WTC11 (cell line): ENCODE data around the gene SREBF1. TPM values are rescaled to one million over a fixed set of nuclear protein-coding genes. Genes with fewer than 3 reads are reported as not detected.

Experiments
- ATAC-seq: fragments of 200-7000 bp; cut with Tn5 transposase; 2 replicates; pipeline ENCODE4 v1.10.0; 2021; ENCODE audit warnings: mild to moderate bottlenecking, moderate library complexity
- CTCF ChIA-PET: fragments of 300-600 bp; sonication (Branson Sonifier 250); formaldehyde crosslinking; loops from one replicate; lab custom pipeline; 2021; ENCODE audit warnings: antibody characterized with exemption; lab: Charles Lee
- POLR2A ChIA-PET: fragments of 350-600 bp; sonication (Branson Sonifier 250); formaldehyde crosslinking; loops from one replicate; lab custom pipeline; 2021; ENCODE audit warnings: antibody characterized with exemption; lab: Charles Lee
- DNase-seq: peaks from one replicate; pipeline ENCODE4 v3.0.0; 2021; ENCODE audit warnings: low spot score
- H3K27ac Mint-ChIP-seq: 2 replicates; pipeline ENCODE4 v1.8.0; 2021; ENCODE audit warnings: mixed read lengths
- H3K27me3 Mint-ChIP-seq: 2 replicates; pipeline ENCODE4 v1.8.0; 2021; ENCODE audit warnings: low read depth, mild to moderate bottlenecking, moderate library complexity, mixed read lengths
- H3K36me3 Mint-ChIP-seq: 2 replicates; pipeline ENCODE4 v1.8.0; 2021; ENCODE audit warnings: mixed read lengths
- H3K4me1 Mint-ChIP-seq: 2 replicates; pipeline ENCODE4 v1.8.0; 2022; ENCODE audit warnings: mixed read lengths
- H3K4me3 Mint-ChIP-seq: 2 replicates; pipeline ENCODE4 v1.8.0; 2021; ENCODE audit warnings: mild to moderate bottlenecking, moderate library complexity, mixed read lengths
- H3K9me3 Mint-ChIP-seq: 2 replicates; pipeline ENCODE4 v1.8.0; 2021; ENCODE audit warnings: mixed read lengths
- CBFB ChIP-seq: sonication (generic); formaldehyde crosslinking; IDR thresholded peaks from 2 replicates; pipeline ENCODE4 v1.8.1; 2022; ENCODE audit warnings: mild to moderate bottlenecking, low read depth, missing genetic modification reagents
- CREB1 ChIP-seq: sonication (generic); formaldehyde crosslinking; IDR thresholded peaks from 2 replicates; pipeline ENCODE4 v1.8.0; 2023; ENCODE audit warnings: mild to moderate bottlenecking, missing genetic modification reagents
- CREM ChIP-seq: sonication (generic); formaldehyde crosslinking; IDR thresholded peaks from 2 replicates; pipeline ENCODE4 v1.8.1; 2022; ENCODE audit warnings: mild to moderate bottlenecking, missing genetic modification reagents, moderate library complexity
- ESRRA ChIP-seq: sonication (generic); formaldehyde crosslinking; IDR thresholded peaks from 2 replicates; pipeline ENCODE4 v1.8.1; 2022; ENCODE audit warnings: mild to moderate bottlenecking, missing genetic modification reagents, borderline replicate concordance
- ETV6 ChIP-seq: sonication (generic); formaldehyde crosslinking; IDR thresholded peaks from 2 replicates; pipeline ENCODE4 v1.8.1; 2022; ENCODE audit warnings: mild to moderate bottlenecking, missing genetic modification reagents
- FOXJ3 ChIP-seq: sonication (generic); formaldehyde crosslinking; IDR thresholded peaks from 2 replicates; pipeline ENCODE4 v1.9.0; 2021; ENCODE audit warnings: missing genetic modification reagents, mild to moderate bottlenecking, borderline replicate concordance
- MXD4 ChIP-seq: fragments of 250-450 bp; sonication (Bioruptor Pico); IDR thresholded peaks from 2 replicates; pipeline ENCODE4 v1.8.0; 2021; ENCODE audit warnings: mild to moderate bottlenecking, moderate library complexity, borderline replicate concordance
- PRRX2 ChIP-seq: fragments of 250-450 bp; sonication (Bioruptor Pico); IDR thresholded peaks from 2 replicates; pipeline ENCODE4 v1.8.0; 2021; ENCODE audit warnings: mild to moderate bottlenecking
- RELA ChIP-seq: sonication (generic); formaldehyde crosslinking; IDR thresholded peaks from 2 replicates; pipeline ENCODE4 v1.8.1; 2022; ENCODE audit warnings: missing genetic modification reagents, mild to moderate bottlenecking, borderline replicate concordance
- SOX15 ChIP-seq: fragments of 250-450 bp; sonication (Bioruptor Pico); IDR thresholded peaks from 2 replicates; pipeline ENCODE4 v1.9.0; 2021; ENCODE audit warnings: mild to moderate bottlenecking
- ZNF263 ChIP-seq: sonication (generic); formaldehyde crosslinking; IDR thresholded peaks from 2 replicates; pipeline ENCODE4 v1.8.1; 2022; ENCODE audit warnings: low read depth, mild to moderate bottlenecking, moderate library complexity, missing genetic modification reagents
- total RNA-seq: library from RNA; stranded (reverse); gene quantifications from 3 replicates; pipeline ENCODE4 v1.2.3, GENCODE V29; 2021
- TF ChIP-seq, protein P1 (sequence below): sonication (generic); formaldehyde crosslinking; IDR thresholded peaks from 2 replicates; pipeline ENCODE4 v1.8.1; 2023; ENCODE audit warnings: mild to moderate bottlenecking, missing genetic modification reagents, moderate library complexity
- TF ChIP-seq, protein P2 (sequence below): fragments of 250-450 bp; sonication (Bioruptor Pico); IDR thresholded peaks from 2 replicates; pipeline ENCODE4 v1.9.0; 2021; ENCODE audit warnings: moderate library complexity, mild to moderate bottlenecking, inconsistent platforms, borderline replicate concordance
- TF ChIP-seq, protein P3 (sequence below): fragments of 200-600 bp; IDR thresholded peaks from 2 replicates; pipeline ENCODE4 v1.8.0; 2022; ENCODE audit warnings: antibody characterized with exemption
- TF ChIP-seq, protein P4 (sequence below): sonication (generic); formaldehyde crosslinking; IDR thresholded peaks from 2 replicates; pipeline ENCODE4 v1.8.1; 2023; ENCODE audit warnings: mild to moderate bottlenecking, missing genetic modification reagents
- TF ChIP-seq, protein P5 (sequence below): sonication (generic); formaldehyde crosslinking; IDR thresholded peaks from 2 replicates; pipeline ENCODE4 v1.8.1; 2023; ENCODE audit warnings: mild to moderate bottlenecking, moderate library complexity, missing genetic modification reagents
- TF ChIP-seq, protein P6 (sequence below): sonication (generic); formaldehyde crosslinking; IDR thresholded peaks from 2 replicates; pipeline ENCODE4 v1.8.0; 2022; ENCODE audit warnings: mild to moderate bottlenecking, missing genetic modification reagents
- TF ChIP-seq, protein P7 (sequence below): fragments of 250-450 bp; sonication (Bioruptor Pico); IDR thresholded peaks from 2 replicates; pipeline ENCODE4 v1.9.0; 2021; ENCODE audit warnings: mild to moderate bottlenecking, borderline replicate concordance

SREBF1 gene
- total RNA-seq, 1 experiment from 2014 or later: 93.7 TPM

DNA sequence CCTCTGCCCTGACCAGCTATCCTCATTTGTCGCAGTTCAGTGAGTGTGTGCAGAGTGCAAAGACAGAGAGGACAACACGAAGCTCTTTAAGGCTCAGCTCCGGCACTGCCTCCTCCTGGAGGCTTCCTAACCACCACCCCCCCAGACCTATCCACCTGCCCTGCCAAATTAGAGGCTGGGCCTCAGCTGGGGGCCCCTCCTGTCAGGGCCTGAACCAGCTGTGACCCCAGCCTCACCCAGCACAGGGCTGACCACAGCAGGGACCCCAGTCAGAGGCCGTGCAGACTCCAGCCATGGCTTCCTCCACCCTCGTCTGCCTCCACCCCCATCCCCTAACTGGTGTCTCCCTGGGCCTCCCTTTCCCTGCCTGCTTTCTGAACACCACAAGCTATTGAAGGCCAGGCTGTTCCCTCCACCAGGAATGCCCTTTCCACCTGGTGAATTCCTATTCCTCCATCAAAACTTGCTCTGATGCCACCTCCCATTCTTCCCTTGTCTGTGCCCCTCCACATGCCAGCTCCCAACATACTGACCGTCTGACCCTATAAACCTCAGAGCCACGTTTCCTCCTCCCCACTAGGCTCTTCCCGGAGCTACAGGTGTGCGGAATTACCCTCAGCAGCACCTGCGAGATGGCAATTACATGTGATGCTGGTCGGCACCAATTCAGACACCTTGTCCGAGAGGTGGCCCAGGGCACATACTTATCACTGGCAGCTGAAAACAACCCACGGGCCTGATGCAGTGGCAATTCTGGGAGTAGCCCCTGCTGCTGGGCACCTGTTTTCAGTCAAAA lies 8.8 kb downstream of the SREBF1 start:
- peaks cover 59% of the 10 kb centered on the region for H3K4me1 Mint-ChIP-seq
- H3K36me3 Mint-ChIP-seq: peaks cover 9% of the 10 kb centered on the region; the same call in 1 of the 2 replicates
- no peak overlapping the region for H3K4me3 Mint-ChIP-seq
- peak overlapping the region; percentile 14; the same call in 1 of the 2 replicates for H3K27ac Mint-ChIP-seq
- no peaks in the 10 kb centered on the region for H3K9me3 Mint-ChIP-seq
- DNase-seq: no peak
- H3K27me3 Mint-ChIP-seq: no peaks in the 10 kb centered on the region
- no peak for TF ChIP-seq ZNF263 (CRISPR knock-in tag)
- TF ChIP-seq, protein P1, sequence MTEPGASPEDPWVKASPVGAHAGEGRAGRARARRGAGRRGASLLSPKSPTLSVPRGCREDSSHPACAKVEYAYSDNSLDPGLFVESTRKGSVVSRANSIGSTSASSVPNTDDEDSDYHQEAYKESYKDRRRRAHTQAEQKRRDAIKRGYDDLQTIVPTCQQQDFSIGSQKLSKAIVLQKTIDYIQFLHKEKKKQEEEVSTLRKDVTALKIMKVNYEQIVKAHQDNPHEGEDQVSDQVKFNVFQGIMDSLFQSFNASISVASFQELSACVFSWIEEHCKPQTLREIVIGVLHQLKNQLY (CRISPR knock-in tag): no peak
- TF ChIP-seq MXD4 (CRISPR knock-in tag): no peak
- TF ChIP-seq CBFB: no peak
- TF ChIP-seq, protein P2, sequence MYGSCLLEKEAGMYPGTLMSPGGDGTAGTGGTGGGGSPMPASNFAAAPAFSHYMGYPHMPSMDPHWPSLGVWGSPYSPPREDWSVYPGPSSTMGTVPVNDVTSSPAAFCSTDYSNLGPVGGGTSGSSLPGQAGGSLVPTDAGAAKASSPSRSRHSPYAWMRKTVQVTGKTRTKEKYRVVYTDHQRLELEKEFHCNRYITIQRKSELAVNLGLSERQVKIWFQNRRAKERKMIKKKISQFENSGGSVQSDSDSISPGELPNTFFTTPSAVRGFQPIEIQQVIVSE: no peak
- no peak for TF ChIP-seq ETV6 (CRISPR knock-in tag)
- TF ChIP-seq, protein P3, sequence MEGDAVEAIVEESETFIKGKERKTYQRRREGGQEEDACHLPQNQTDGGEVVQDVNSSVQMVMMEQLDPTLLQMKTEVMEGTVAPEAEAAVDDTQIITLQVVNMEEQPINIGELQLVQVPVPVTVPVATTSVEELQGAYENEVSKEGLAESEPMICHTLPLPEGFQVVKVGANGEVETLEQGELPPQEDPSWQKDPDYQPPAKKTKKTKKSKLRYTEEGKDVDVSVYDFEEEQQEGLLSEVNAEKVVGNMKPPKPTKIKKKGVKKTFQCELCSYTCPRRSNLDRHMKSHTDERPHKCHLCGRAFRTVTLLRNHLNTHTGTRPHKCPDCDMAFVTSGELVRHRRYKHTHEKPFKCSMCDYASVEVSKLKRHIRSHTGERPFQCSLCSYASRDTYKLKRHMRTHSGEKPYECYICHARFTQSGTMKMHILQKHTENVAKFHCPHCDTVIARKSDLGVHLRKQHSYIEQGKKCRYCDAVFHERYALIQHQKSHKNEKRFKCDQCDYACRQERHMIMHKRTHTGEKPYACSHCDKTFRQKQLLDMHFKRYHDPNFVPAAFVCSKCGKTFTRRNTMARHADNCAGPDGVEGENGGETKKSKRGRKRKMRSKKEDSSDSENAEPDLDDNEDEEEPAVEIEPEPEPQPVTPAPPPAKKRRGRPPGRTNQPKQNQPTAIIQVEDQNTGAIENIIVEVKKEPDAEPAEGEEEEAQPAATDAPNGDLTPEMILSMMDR: no peak
- TF ChIP-seq, protein P4, sequence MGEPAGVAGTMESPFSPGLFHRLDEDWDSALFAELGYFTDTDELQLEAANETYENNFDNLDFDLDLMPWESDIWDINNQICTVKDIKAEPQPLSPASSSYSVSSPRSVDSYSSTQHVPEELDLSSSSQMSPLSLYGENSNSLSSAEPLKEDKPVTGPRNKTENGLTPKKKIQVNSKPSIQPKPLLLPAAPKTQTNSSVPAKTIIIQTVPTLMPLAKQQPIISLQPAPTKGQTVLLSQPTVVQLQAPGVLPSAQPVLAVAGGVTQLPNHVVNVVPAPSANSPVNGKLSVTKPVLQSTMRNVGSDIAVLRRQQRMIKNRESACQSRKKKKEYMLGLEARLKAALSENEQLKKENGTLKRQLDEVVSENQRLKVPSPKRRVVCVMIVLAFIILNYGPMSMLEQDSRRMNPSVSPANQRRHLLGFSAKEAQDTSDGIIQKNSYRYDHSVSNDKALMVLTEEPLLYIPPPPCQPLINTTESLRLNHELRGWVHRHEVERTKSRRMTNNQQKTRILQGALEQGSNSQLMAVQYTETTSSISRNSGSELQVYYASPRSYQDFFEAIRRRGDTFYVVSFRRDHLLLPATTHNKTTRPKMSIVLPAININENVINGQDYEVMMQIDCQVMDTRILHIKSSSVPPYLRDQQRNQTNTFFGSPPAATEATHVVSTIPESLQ (CRISPR knock-in tag): no peak
- TF ChIP-seq, protein P5, sequence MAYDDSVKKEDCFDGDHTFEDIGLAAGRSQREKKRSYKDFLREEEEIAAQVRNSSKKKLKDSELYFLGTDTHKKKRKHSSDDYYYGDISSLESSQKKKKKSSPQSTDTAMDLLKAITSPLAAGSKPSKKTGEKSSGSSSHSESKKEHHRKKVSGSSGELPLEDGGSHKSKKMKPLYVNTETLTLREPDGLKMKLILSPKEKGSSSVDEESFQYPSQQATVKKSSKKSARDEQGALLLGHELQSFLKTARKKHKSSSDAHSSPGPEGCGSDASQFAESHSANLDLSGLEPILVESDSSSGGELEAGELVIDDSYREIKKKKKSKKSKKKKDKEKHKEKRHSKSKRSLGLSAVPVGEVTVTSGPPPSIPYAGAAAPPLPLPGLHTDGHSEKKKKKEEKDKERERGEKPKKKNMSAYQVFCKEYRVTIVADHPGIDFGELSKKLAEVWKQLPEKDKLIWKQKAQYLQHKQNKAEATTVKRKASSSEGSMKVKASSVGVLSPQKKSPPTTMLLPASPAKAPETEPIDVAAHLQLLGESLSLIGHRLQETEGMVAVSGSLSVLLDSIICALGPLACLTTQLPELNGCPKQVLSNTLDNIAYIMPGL (CRISPR knock-in tag): no peak
- TF ChIP-seq, protein P6, sequence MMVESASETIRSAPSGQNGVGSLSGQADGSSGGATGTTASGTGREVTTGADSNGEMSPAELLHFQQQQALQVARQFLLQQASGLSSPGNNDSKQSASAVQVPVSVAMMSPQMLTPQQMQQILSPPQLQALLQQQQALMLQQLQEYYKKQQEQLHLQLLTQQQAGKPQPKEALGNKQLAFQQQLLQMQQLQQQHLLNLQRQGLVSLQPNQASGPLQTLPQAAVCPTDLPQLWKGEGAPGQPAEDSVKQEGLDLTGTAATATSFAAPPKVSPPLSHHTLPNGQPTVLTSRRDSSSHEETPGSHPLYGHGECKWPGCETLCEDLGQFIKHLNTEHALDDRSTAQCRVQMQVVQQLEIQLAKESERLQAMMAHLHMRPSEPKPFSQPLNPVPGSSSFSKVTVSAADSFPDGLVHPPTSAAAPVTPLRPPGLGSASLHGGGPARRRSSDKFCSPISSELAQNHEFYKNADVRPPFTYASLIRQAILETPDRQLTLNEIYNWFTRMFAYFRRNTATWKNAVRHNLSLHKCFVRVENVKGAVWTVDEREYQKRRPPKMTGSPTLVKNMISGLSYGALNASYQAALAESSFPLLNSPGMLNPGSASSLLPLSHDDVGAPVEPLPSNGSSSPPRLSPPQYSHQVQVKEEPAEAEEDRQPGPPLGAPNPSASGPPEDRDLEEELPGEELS (CRISPR knock-in tag): no peak
- TF ChIP-seq ESRRA (CRISPR knock-in tag): no peak
- ChIA-PET CTCF (interaction anchor here (0.6 to 3.7 kb wide), 9 partner anchors 8 to 91 kb away, joined by 3 to 14 read pairs (median 4); partner anchors contain the start of gene SREBF1), POLR2A (interaction anchor here (1.0 to 9.4 kb wide), 3 partner anchors 9 to 15 kb away, joined by 3 to 137 read pairs (median 3); partner anchors contain the start of gene SREBF1)
- no peak for ATAC-seq

DNA sequence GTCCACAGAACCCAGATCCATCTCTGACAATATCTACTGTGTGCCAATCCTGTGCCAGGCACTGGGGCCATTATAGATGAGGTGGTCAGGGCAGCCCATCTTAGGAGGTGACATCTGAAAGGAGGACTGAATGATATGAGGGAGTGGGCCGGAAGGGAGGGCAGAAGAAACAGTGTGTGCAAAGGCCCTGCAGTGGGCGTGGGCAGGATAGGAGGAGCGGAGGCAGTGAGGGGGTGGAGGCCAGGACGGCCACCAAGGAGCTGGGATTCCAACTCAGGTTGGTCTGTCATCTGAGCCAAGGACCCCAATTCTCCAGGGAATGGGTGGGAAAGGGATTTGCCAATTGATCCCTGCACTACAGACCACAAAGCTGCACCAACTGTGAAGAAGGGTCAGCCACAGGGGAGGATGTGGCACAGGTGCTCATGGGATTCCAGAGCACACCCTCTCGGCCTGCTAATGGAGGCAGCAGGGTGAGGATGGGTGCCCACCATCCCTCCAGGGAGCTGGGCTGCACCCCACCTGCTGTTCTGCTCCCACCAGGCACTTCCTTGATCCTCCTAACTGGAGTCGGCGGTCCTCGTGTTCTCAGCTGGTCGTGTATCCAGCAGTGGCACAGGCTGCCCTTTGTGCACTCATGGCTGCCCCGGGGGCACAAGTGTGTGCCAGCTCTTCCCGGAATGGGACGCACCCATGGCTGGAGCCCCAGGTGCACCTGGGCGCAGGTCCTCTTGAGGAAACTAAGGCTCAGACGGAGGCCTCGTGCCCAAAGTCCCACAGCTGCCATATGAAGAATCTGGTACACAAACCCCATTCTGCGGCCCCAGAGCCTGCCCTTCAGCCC lies 9.6 kb downstream of the SREBF1 start:
- no peak for DNase-seq
- Mint-ChIP-seq H3K27me3 (no peaks in the 10 kb centered on the region), H3K4me3 (no peak overlapping the region), H3K9me3 (no peaks in the 10 kb centered on the region), H3K27ac (peak overlapping the region; percentile 46), H3K4me1 (peaks cover 64% of the 10 kb centered on the region), H3K36me3 (peaks cover 5% of the 10 kb centered on the region; the same call in 1 of the 2 replicates)
- no peak for ATAC-seq
- CTCF ChIA-PET: interaction anchor here (0.7 to 3.7 kb wide), 8 partner anchors 9 to 92 kb away, joined by 3 to 14 read pairs (median 6); partner anchors contain the start of gene SREBF1
- POLR2A ChIA-PET: interaction anchor here (1.3 to 9.4 kb wide), 2 partner anchors 9 to 10 kb away, joined by 3 to 137 read pairs; partner anchors contain the start of gene SREBF1
- no peak for TF ChIP-seq CREM (CRISPR knock-in tag)
- TF ChIP-seq, protein P7, sequence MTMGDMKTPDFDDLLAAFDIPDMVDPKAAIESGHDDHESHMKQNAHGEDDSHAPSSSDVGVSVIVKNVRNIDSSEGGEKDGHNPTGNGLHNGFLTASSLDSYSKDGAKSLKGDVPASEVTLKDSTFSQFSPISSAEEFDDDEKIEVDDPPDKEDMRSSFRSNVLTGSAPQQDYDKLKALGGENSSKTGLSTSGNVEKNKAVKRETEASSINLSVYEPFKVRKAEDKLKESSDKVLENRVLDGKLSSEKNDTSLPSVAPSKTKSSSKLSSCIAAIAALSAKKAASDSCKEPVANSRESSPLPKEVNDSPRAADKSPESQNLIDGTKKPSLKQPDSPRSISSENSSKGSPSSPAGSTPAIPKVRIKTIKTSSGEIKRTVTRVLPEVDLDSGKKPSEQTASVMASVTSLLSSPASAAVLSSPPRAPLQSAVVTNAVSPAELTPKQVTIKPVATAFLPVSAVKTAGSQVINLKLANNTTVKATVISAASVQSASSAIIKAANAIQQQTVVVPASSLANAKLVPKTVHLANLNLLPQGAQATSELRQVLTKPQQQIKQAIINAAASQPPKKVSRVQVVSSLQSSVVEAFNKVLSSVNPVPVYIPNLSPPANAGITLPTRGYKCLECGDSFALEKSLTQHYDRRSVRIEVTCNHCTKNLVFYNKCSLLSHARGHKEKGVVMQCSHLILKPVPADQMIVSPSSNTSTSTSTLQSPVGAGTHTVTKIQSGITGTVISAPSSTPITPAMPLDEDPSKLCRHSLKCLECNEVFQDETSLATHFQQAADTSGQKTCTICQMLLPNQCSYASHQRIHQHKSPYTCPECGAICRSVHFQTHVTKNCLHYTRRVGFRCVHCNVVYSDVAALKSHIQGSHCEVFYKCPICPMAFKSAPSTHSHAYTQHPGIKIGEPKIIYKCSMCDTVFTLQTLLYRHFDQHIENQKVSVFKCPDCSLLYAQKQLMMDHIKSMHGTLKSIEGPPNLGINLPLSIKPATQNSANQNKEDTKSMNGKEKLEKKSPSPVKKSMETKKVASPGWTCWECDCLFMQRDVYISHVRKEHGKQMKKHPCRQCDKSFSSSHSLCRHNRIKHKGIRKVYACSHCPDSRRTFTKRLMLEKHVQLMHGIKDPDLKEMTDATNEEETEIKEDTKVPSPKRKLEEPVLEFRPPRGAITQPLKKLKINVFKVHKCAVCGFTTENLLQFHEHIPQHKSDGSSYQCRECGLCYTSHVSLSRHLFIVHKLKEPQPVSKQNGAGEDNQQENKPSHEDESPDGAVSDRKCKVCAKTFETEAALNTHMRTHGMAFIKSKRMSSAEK (CRISPR knock-in tag): no peak
- TF ChIP-seq SOX15 (CRISPR knock-in tag): no peak
- TF ChIP-seq RELA (CRISPR knock-in tag): no peak
- TF ChIP-seq FOXJ3 (CRISPR knock-in tag): no peak
- TF ChIP-seq CREB1 (CRISPR knock-in tag): no peak
- TF ChIP-seq PRRX2: no peak
- no peak for TF ChIP-seq CBFB
